ENCODE data around the gene NPY. TPM values are rescaled to one million over a fixed set of nuclear protein-coding genes. Genes with fewer than 3 reads are reported as not detected.

NPY gene
- total and polyA plus RNA-seq, 2 donors from 2014 or later = not detected

DNA sequence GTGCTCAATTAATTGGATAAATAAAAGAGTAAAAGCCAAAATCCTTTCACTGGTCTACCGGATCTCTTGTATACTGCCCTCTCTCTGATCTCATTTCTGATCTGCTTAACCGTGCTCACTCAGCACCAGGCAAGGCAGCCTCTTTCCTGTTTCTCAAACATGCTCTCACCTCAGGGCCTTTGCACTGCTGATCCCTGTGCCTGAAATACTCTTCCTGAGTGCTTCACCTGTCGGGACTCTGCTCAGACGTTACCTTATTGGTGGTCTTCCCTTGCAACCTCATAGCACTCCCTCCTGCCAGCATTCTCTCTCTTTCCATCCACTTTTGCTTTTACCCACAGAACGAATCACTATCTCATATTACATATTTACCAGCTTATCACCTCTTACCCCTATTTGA lies 55.6 kb downstream of the NPY start:
- Histone ChIP-seq H3K27me3 (ENCODE audit: control insufficient read depth, insufficient read depth, low read length) (no peaks in the 10 kb centered on the region), H3K27ac (ENCODE audit: low read depth in 2 of 2, low read length in 2 of 2) (no peak overlapping the region), H3K36me3 (ENCODE audit: control insufficient read depth in 2 of 3, insufficient read depth in 3 of 3, low read length in 3 of 3) (no peaks in the 10 kb centered on the region), H3K4me3 (ENCODE audit: low read length in 3 of 3) (no peak overlapping the region), H3K4me1 (ENCODE audit: control insufficient read depth in 2 of 3, insufficient read depth in 2 of 3, low read depth in 1 of 3, low read length in 3 of 3) (no peaks in the 10 kb centered on the region), H3K9ac (ENCODE audit: low read length in 3 of 3) (no peak overlapping the region), H3K9me3 (ENCODE audit: control insufficient read depth in 2 of 3, insufficient read depth in 1 of 3, low read length in 3 of 3) (no peaks in the 10 kb centered on the region)
- intact Hi-C loops (cut with DNase I) = no loop called here
- DNase-seq (no peak), FAIRE-seq (no peak)
- TF ChIP-seq, protein P1, sequence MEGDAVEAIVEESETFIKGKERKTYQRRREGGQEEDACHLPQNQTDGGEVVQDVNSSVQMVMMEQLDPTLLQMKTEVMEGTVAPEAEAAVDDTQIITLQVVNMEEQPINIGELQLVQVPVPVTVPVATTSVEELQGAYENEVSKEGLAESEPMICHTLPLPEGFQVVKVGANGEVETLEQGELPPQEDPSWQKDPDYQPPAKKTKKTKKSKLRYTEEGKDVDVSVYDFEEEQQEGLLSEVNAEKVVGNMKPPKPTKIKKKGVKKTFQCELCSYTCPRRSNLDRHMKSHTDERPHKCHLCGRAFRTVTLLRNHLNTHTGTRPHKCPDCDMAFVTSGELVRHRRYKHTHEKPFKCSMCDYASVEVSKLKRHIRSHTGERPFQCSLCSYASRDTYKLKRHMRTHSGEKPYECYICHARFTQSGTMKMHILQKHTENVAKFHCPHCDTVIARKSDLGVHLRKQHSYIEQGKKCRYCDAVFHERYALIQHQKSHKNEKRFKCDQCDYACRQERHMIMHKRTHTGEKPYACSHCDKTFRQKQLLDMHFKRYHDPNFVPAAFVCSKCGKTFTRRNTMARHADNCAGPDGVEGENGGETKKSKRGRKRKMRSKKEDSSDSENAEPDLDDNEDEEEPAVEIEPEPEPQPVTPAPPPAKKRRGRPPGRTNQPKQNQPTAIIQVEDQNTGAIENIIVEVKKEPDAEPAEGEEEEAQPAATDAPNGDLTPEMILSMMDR (IDR thresholded peaks at IDR 0.05; ENCODE audit: borderline replicate concordance, extremely low read depth, insufficient read depth) = no peak

DNA sequence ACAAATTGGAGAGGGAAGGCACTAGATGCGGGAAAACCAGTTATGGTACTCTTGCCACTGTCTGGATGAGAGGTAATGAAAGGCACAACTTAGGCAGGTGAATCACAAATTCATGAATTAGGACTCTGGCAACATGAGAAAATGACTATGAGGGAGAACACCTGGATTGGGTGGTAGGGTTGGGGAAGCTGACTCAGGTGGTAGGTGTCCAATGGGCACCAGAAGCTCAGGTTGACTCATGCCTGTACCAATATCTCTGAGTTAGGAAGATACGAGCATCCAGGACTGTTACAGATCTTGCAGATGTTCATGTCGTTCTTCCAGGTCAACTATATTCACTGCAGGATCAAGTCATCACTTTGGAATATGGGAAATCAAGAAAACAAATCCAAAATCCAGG lies 56.7 kb downstream of the NPY start:
- DNase-seq (no peak), FAIRE-seq (no peak)
- TF ChIP-seq, protein P1 (IDR thresholded peaks at IDR 0.05; ENCODE audit: borderline replicate concordance, extremely low read depth, insufficient read depth) = no peak
- Histone ChIP-seq H3K36me3 (ENCODE audit: control insufficient read depth in 2 of 3, insufficient read depth in 3 of 3, low read length in 3 of 3) (no peaks in the 10 kb centered on the region), H3K27me3 (ENCODE audit: control insufficient read depth, insufficient read depth, low read length) (no peaks in the 10 kb centered on the region), H3K27ac (ENCODE audit: low read depth in 2 of 2, low read length in 2 of 2) (no peak overlapping the region), H3K4me1 (ENCODE audit: control insufficient read depth in 2 of 3, insufficient read depth in 2 of 3, low read depth in 1 of 3, low read length in 3 of 3) (no peaks in the 10 kb centered on the region), H3K4me3 (ENCODE audit: low read length in 3 of 3) (no peak overlapping the region), H3K9ac (ENCODE audit: low read length in 3 of 3) (no peak overlapping the region), H3K9me3 (ENCODE audit: control insufficient read depth in 2 of 3, insufficient read depth in 1 of 3, low read length in 3 of 3) (no peaks in the 10 kb centered on the region)
- intact Hi-C loops (cut with DNase I) = no loop called here
